Breast epithelium (tissue), 3 donors: Measurements from ENCODE around the gene ZNF831.

Source experiments
- POLR2AphosphoS5 ChIP-seq, 3 donors: sonication (generic); formaldehyde crosslinking; IDR thresholded peaks; one replicate each; pipeline ENCODE4 v1.6.1; 2017; ENCODE audit warnings: antibody characterized with exemption in 3 of 3
- TF ChIP-seq, protein P1 (sequence below), 3 donors: fragments of 450-650 bp; IDR thresholded peaks; one replicate each; pipeline ENCODE4 v1.5.1; 2016 to 2017; ENCODE audit warnings: antibody characterized with exemption in 3 of 3, mild to moderate bottlenecking in 3 of 3, moderate library complexity in 3 of 3

DNA sequence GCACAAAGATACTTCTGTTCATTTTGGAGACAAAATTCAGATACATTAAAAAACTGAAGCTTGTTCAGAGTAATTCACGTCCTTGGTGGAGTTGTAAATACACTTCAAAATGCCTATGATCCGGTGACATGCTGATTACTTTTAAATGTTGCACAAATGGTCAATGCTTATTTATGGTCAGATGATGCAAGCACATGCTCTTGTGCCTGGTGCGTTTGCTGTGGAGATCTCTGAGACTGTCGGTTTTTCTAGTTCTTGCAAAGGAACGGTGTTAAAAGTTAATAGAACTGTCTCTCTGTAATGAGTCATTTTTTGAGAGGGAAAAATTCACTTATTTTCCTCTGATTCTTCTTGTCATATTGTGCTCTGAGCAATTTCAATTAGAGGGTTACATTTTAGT lies 91.6 kb downstream of the ZNF831 start:
- TF ChIP-seq, protein P1, sequence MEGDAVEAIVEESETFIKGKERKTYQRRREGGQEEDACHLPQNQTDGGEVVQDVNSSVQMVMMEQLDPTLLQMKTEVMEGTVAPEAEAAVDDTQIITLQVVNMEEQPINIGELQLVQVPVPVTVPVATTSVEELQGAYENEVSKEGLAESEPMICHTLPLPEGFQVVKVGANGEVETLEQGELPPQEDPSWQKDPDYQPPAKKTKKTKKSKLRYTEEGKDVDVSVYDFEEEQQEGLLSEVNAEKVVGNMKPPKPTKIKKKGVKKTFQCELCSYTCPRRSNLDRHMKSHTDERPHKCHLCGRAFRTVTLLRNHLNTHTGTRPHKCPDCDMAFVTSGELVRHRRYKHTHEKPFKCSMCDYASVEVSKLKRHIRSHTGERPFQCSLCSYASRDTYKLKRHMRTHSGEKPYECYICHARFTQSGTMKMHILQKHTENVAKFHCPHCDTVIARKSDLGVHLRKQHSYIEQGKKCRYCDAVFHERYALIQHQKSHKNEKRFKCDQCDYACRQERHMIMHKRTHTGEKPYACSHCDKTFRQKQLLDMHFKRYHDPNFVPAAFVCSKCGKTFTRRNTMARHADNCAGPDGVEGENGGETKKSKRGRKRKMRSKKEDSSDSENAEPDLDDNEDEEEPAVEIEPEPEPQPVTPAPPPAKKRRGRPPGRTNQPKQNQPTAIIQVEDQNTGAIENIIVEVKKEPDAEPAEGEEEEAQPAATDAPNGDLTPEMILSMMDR (IDR thresholded peaks at IDR 0.05) = no peak
- TF ChIP-seq POLR2AphosphoS5 (IDR thresholded peaks at IDR 0.05) = no peak
